ENCODE results near the gene GDI2.

DNA sequence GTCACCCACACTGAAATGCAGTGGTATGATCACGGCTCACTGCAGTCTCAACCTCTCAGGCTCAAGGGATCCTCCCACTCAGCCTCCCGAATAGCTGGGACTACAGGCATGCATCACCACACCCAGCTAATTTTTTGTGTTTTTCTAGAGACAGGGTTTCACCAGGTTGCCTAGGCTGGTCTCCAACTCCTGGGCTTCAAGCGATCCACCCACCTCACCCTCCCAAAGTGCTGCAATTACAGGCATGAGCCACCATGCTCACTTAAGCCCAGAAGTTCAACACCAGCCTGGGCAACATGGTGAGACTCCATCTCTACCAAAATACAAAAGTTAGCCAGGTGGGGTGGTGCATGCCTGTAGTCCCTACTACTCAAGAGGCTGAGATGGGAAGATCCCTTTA, 33.5 kb downstream of the GDI2 start:
- TF ChIP-seq, protein P1, sequence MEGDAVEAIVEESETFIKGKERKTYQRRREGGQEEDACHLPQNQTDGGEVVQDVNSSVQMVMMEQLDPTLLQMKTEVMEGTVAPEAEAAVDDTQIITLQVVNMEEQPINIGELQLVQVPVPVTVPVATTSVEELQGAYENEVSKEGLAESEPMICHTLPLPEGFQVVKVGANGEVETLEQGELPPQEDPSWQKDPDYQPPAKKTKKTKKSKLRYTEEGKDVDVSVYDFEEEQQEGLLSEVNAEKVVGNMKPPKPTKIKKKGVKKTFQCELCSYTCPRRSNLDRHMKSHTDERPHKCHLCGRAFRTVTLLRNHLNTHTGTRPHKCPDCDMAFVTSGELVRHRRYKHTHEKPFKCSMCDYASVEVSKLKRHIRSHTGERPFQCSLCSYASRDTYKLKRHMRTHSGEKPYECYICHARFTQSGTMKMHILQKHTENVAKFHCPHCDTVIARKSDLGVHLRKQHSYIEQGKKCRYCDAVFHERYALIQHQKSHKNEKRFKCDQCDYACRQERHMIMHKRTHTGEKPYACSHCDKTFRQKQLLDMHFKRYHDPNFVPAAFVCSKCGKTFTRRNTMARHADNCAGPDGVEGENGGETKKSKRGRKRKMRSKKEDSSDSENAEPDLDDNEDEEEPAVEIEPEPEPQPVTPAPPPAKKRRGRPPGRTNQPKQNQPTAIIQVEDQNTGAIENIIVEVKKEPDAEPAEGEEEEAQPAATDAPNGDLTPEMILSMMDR (conservative IDR thresholded peaks at IDR 0.05), result no peak
- no peak for TF ChIP-seq EZH2 (IDR thresholded peaks at IDR 0.05; ENCODE audit: low read depth)

All from PC-9 (cell line).